H1 (cell line): ENCODE data around the gene PTPRCAP. TPM values are rescaled to one million over a fixed set of nuclear protein-coding genes. Genes with fewer than 3 reads are reported as not detected.

Experiments
- CTCF ChIA-PET: fragments of 300-600 bp; sonication (Branson Sonifier 250); formaldehyde crosslinking; loops from one replicate; lab custom pipeline; 2021; ENCODE audit not compliant: partially characterized antibody; lab: Charles Lee
- POLR2A ChIA-PET: fragments of 300-600 bp; sonication (Branson Sonifier 250); formaldehyde crosslinking; loops from one replicate; lab custom pipeline; 2021; ENCODE audit warnings: inconsistent platforms; ENCODE audit not compliant: partially characterized antibody; lab: Charles Lee
- DNase-seq, 2 experiments: peaks; one replicate each; pipeline versions ENCODE4 v3.0.0 to v3.0.0-alpha.2; 2010 to 2022; ENCODE audit warnings: low spot score in 2 of 2, low read depth in 1 of 2, mixed read lengths in 1 of 2
- FAIRE-seq: peaks from 2 replicates; lab custom pipeline; 2011; peaks lifted over from hg19 to GRCh38; lab: Jason Lieb, UNC
- H2AFZ ChIP-seq: 2 replicates; pipeline ENCODE4 v1.8.1; 2012; ENCODE audit warnings: low read length, inconsistent platforms
- H2AK5ac ChIP-seq: 2 replicates; pipeline ENCODE4 v1.6.1; 2013; ENCODE audit warnings: low read depth, low read length
- H2BK120ac ChIP-seq: replicated peaks from 2 replicates; pipeline ENCODE3; 2013; ENCODE audit warnings: low read depth, low read length, inconsistent platforms
- H2BK12ac ChIP-seq: 2 replicates; pipeline ENCODE4 v1.6.1; 2013; ENCODE audit warnings: low read depth, low read length
- H2BK15ac ChIP-seq: 2 replicates; pipeline ENCODE4 v1.6.1; 2013; ENCODE audit warnings: low read length
- H2BK20ac ChIP-seq: 2 replicates; pipeline ENCODE4 v1.6.1; 2013; ENCODE audit warnings: low read length
- H2BK5ac ChIP-seq: 2 replicates; pipeline ENCODE4 v1.6.1; 2013; ENCODE audit warnings: low read depth, low read length
- H3K14ac ChIP-seq: 2 replicates; pipeline ENCODE4 v1.6.1; 2013; ENCODE audit warnings: inconsistent platforms; ENCODE audit not compliant: insufficient read length
- H3K18ac ChIP-seq: 2 replicates; pipeline ENCODE4 v1.6.1; 2013; ENCODE audit warnings: low read length; ENCODE audit errors: extremely low read depth
- H3K23ac ChIP-seq: 2 replicates; pipeline ENCODE4 v1.6.1; 2013; ENCODE audit warnings: inconsistent platforms; ENCODE audit not compliant: insufficient read length
- H3K23me2 ChIP-seq: 2 replicates; pipeline ENCODE4 v1.6.1; 2013; ENCODE audit warnings: low read depth, low read length
- H3K27ac ChIP-seq: 2 replicates; pipeline ENCODE4 v1.6.1; 2011; ENCODE audit warnings: low read depth, low read length, inconsistent platforms
- H3K27me3 ChIP-seq, 4 experiments: replicated peaks in 1 of 4; 1 replicate in 1 of 4; 2 replicates in 3 of 4; pipeline versions ENCODE4 v1.6.1 to v1.8.1; 2011 to 2013; ENCODE audit warnings: low read length in 3 of 4, mild to moderate bottlenecking in 3 of 4, inconsistent platforms in 2 of 4, mixed read lengths in 2 of 4, moderate library complexity in 1 of 4; ENCODE audit not compliant: control insufficient read depth in 3 of 4, insufficient read depth in 3 of 4; ENCODE audit errors: extremely low read depth in 1 of 4
- H3K36me3 ChIP-seq, 4 experiments: 2 replicates each; pipeline versions ENCODE4 v1.6.1 to v1.8.1; 2011 to 2013; ENCODE audit warnings: mild to moderate bottlenecking in 4 of 4, low read length in 3 of 4, moderate library complexity in 2 of 4, control low read depth in 1 of 4, inconsistent platforms in 1 of 4; ENCODE audit not compliant: insufficient read depth in 4 of 4, control insufficient read depth in 2 of 4
- H3K4ac ChIP-seq: replicated peaks from 2 replicates; pipeline ENCODE3; 2013; ENCODE audit warnings: low read length, low read depth, mixed read lengths, inconsistent platforms; ENCODE audit not compliant: insufficient read length
- H3K4me1 ChIP-seq, 4 experiments: replicated peaks in 1 of 4; 1 replicate in 1 of 4; 2 replicates in 3 of 4; pipeline versions ENCODE4 v1.6.1 to v1.8.1; 2011 to 2013; ENCODE audit warnings: low read length in 3 of 4, inconsistent platforms in 2 of 4, mixed read lengths in 1 of 4; ENCODE audit not compliant: insufficient read depth in 4 of 4, control insufficient read depth in 3 of 4
- H3K4me2 ChIP-seq, 2 experiments: 2 replicates each; pipeline versions ENCODE4 v1.6.1 to v1.8.1; 2011 to 2013; ENCODE audit warnings: low read depth in 2 of 2, low read length in 2 of 2, control low read depth in 1 of 2, inconsistent platforms in 1 of 2, mild to moderate bottlenecking in 1 of 2; ENCODE audit not compliant: insufficient read depth in 1 of 2
- H3K4me3 ChIP-seq, 4 experiments: fragments of 200-600, 300-600 bp in 1 of 4; sonication (generic), shearing (Covaris generic), sonication (Bioruptor Twin) in 1 of 4; 2 replicates each; pipeline versions ENCODE4 v1.5.1 to v1.8.1; 2011 to 2016; ENCODE audit warnings: low read length in 4 of 4, low read depth in 3 of 4, control low read depth in 2 of 4, inconsistent platforms in 2 of 4, mild to moderate bottlenecking in 2 of 4, mixed read lengths in 1 of 4, moderate library complexity in 1 of 4; ENCODE audit not compliant: insufficient read depth in 2 of 4; ENCODE audit errors: extremely low read depth in 1 of 4
- H3K56ac ChIP-seq: replicated peaks from 2 replicates; pipeline ENCODE3; 2013; ENCODE audit warnings: low read depth, mild to moderate bottlenecking, mixed read lengths, low read length, inconsistent platforms; ENCODE audit not compliant: insufficient read length
- H3K79me1 ChIP-seq: 2 replicates; pipeline ENCODE4 v1.6.1; 2013; ENCODE audit warnings: low read depth, low read length, control low read depth
- H3K79me2 ChIP-seq, 2 experiments: 2 replicates each; pipeline versions ENCODE4 v1.6.1 to v1.8.1; 2012 to 2013; ENCODE audit warnings: low read length in 2 of 2, mild to moderate bottlenecking in 2 of 2, inconsistent platforms in 1 of 2; ENCODE audit not compliant: insufficient read depth in 2 of 2, control insufficient read depth in 1 of 2
- H3K9ac ChIP-seq, 4 experiments: replicated peaks in 1 of 4; 1 replicate in 1 of 4; 2 replicates in 3 of 4; pipeline versions ENCODE4 v1.6.1 to v1.8.1; 2011 to 2013; ENCODE audit warnings: low read depth in 3 of 4, low read length in 3 of 4, control low read depth in 2 of 4, mild to moderate bottlenecking in 2 of 4, moderate library complexity in 2 of 4, inconsistent platforms in 1 of 4; ENCODE audit errors: extremely low read depth in 1 of 4
- H3K9me3 ChIP-seq, 2 experiments: 2 replicates each; pipeline versions ENCODE4 v1.6.1 to v1.8.1; 2012 to 2013; ENCODE audit warnings: mild to moderate bottlenecking in 2 of 2, moderate library complexity in 2 of 2, control low read depth in 1 of 2, inconsistent platforms in 1 of 2, low read depth in 1 of 2, low read length in 1 of 2, mixed read lengths in 1 of 2; ENCODE audit not compliant: insufficient read depth in 2 of 2
- H4K20me1 ChIP-seq, 2 experiments: replicated peaks in 1 of 2; 2 replicates each; pipeline versions ENCODE3 to v1.8.1; 2011 to 2013; ENCODE audit warnings: inconsistent platforms in 2 of 2, low read length in 2 of 2, mild to moderate bottlenecking in 1 of 2; ENCODE audit not compliant: insufficient read depth in 2 of 2, control insufficient read depth in 1 of 2
- H4K5ac ChIP-seq: 2 replicates; pipeline ENCODE4 v1.6.1; 2013; ENCODE audit warnings: low read length, low read depth, mixed read lengths, inconsistent platforms; ENCODE audit not compliant: insufficient read length
- H4K8ac ChIP-seq: 2 replicates; pipeline ENCODE4 v1.8.0; 2013; ENCODE audit warnings: mild to moderate bottlenecking, moderate library complexity, low read length, inconsistent platforms; ENCODE audit not compliant: insufficient read depth; ENCODE audit errors: extremely low read depth
- H4K91ac ChIP-seq: replicated peaks from 2 replicates; pipeline ENCODE3; 2013; ENCODE audit warnings: low read length, mixed read lengths, inconsistent platforms; ENCODE audit not compliant: insufficient read length
- POLR2A ChIP-seq, 2 experiments: IDR thresholded peaks; 1 replicate in 1 of 2; 2 replicates in 1 of 2; pipeline ENCODE4 v1.6.1; 2011; ENCODE audit warnings: low read depth in 2 of 2, low read length in 2 of 2, mild to moderate bottlenecking in 2 of 2; ENCODE audit errors: control extremely low read depth in 1 of 2
- TBP ChIP-seq: IDR thresholded peaks from 2 replicates; pipeline ENCODE4 v1.6.1; 2011; ENCODE audit warnings: low read depth, low read length, improper control_type of control experiment
- WGBS, 2 experiments: shearing (Covaris generic) in 1 of 2; methylation state at CpG; one replicate each; pipeline versions ENCODE4 v1.1.6 to v1.1.7; 2013 to 2015; ENCODE audit warnings: low lambda C conversion rate in 2 of 2, mixed read lengths in 2 of 2, inconsistent platforms in 1 of 2, low coverage in 1 of 2, missing lambda C conversion rate in 1 of 2; ENCODE audit not compliant: insufficient replicate concordance in 2 of 2, insufficient coverage in 1 of 2, insufficient read length in 1 of 2; ENCODE audit errors: extremely low coverage in 1 of 2, missing lambda C conversion rate in 1 of 2; 5-methylcytosine and 5-hydroxymethylcytosine counted together
- polyA plus RNA-seq, 7 experiments: library from polyadenylated mRNA; depleted of rRNA in 3 of 7; stranded (reverse) in 5 of 7; unstranded in 2 of 7; fragments of >200 nt in 5 of 7; fragments of 200-250 nt in 2 of 7; gene quantifications; 1 replicate in 5 of 7; 2 replicates in 1 of 7; 4 replicates in 1 of 7; pipeline versions ENCODE4 v1.2.1 to v1.2.3, GENCODE V29; 2011 to 2013; ENCODE audit warnings: missing spikeins in 2 of 7, mixed read lengths in 2 of 7
- total RNA-seq: library from RNA; stranded (reverse); fragmentation: NEBNext Ultra II Directional; extraction: Animal tissue kit (Norgen Biotek cat#: 25700); gene quantifications from 2 replicates; pipeline ENCODE4 v1.2.1, GENCODE V29; 2021
- TF ChIP-seq, protein P1 (sequence below): IDR thresholded peaks from 2 replicates; pipeline ENCODE4 v1.6.1; 2012; ENCODE audit warnings: inconsistent platforms

Gene PTPRCAP
- total and polyA plus RNA-seq, 2 of the 8 experiments (the other 6 are each of a cell fraction or from before 2014, with no cell fraction given) = 0.78 to 6.7 TPM

DNA sequence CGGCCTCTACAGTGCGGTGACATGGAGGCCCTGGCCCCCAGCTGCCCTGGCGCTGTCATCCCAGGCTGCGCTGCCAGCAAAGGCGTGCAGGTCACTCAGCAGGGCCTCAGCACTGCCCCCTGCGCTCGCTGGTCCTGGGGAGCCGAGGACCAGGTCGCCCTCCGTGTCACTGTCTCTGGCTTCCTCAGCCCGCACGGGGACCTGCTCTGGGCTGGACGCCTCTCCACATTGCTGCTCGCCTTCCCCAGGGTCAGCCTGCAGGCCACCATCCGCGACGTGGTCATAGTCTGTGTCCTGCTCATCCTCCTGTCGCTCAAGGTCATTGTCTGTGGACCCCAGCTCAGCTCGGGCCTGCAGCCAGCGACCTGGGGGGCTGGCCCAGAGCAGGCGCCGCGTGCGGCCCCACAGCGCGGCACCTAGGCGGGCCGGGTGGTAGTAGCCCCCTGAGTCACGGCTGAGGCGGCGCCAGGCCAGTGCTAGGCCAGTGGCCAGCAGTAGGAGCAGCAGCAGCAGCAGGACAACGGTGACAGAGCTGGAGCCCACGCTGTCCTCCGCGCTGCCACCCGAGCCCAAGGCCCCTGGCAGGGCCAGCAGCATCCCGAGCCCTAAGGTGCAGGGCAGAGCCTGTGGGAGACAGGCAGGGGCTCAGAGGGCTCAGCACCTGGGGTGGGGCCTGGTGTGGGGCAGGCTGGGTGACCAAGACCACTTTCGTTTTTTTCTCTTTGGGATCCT lies 1.6 kb downstream of the PTPRCAP start:
- H3K14ac ChIP-seq = no peak overlapping the region
- peak overlapping the region; percentile 87 for H2BK12ac ChIP-seq
- no peaks in the 10 kb centered on the region for H3K79me1 ChIP-seq
- no peaks in the 10 kb centered on the region for H3K27me3 ChIP-seq
- H3K27ac ChIP-seq = peak overlapping the region; percentile 80
- H3K23me2 ChIP-seq = no peaks in the 10 kb centered on the region
- H3K4me1 ChIP-seq = peaks cover 0 to 17% (median 14%) of the 10 kb centered on the region in 4 experiments; a peak in 6 of 7 replicates
- H3K4me3 ChIP-seq = no peak overlapping the region
- H4K8ac ChIP-seq = peak overlapping the region; percentile 51; the same call in 1 of the 2 replicates
- peak overlapping the region; percentile 43 for H4K5ac ChIP-seq
- no peak overlapping the region for H3K4me2 ChIP-seq
- no peak overlapping the region for H3K18ac ChIP-seq
- no peak overlapping the region for H3K56ac ChIP-seq
- POLR2A ChIA-PET = interaction anchor here (0.7 to 12.5 kb wide), 18 partner anchors 8 to 83 kb away, joined by 3 to 104 read pairs (median 6); partner anchors contain the start of genes CABP4, CARNS1, GPR152 and POLD4
- no peak for DNase-seq
- no peaks in the 10 kb centered on the region for H3K79me2 ChIP-seq
- H2BK20ac ChIP-seq = no peak overlapping the region
- H2BK5ac ChIP-seq = peak overlapping the region; percentile 87
- H2BK15ac ChIP-seq = peak overlapping the region; percentile 61; the same call in 1 of the 2 replicates
- H2AFZ ChIP-seq = no peak overlapping the region
- H4K20me1 ChIP-seq = peaks cover 0 to 21% of the 10 kb centered on the region in 2 experiments
- no peak overlapping the region for H3K4ac ChIP-seq
- no peak overlapping the region for H2BK120ac ChIP-seq
- H3K9me3 ChIP-seq = no peaks in the 10 kb centered on the region
- peak overlapping the region; percentile 73 for H4K91ac ChIP-seq
- TF ChIP-seq, protein P1, sequence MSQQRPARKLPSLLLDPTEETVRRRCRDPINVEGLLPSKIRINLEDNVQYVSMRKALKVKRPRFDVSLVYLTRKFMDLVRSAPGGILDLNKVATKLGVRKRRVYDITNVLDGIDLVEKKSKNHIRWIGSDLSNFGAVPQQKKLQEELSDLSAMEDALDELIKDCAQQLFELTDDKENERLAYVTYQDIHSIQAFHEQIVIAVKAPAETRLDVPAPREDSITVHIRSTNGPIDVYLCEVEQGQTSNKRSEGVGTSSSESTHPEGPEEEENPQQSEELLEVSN = no peak
- TF ChIP-seq TBP = no peak
- TF ChIP-seq POLR2A (IDR thresholded peaks at IDR 0.05; ENCODE audit: control extremely low read depth in 1 of 2, low read depth in 2 of 2, low read length in 2 of 2) = peak in 1 of 2 experiments; percentile 43; a peak in 1 of 3 replicates
- 0 out of 7 replicates have a peak overlapping the region, but pooled peaks of 2 of the 4 experiments have one; percentile 6 to 22 for H3K9ac ChIP-seq
- WGBS, 2 experiments = 90% methylated on average over 37 of the region's 38 CpGs; no CpG with 5 or more reads in 1 of the 2 experiments
- H3K36me3 ChIP-seq = peaks cover 6 to 31% (median 16%) of the 10 kb centered on the region in 4 experiments
- CTCF ChIA-PET = interaction anchor here (0.6 to 1.8 kb wide), 3 partner anchors 43 to 57 kb away, joined by 3 to 5 read pairs (median 3); no protein-coding TSS in a partner anchor
- FAIRE-seq = no peak
- H3K23ac ChIP-seq = no peak overlapping the region
- peak overlapping the region; percentile 60; the same call in 1 of the 2 replicates for H2AK5ac ChIP-seq
